ENCODE data around the gene EPHA1. TPM values are rescaled to one million over a fixed set of nuclear protein-coding genes. Genes with fewer than 3 reads are reported as not detected.

The EPHA1 gene
- total RNA-seq, 1 donor from 2014 or later = 12.5 TPM

DNA sequence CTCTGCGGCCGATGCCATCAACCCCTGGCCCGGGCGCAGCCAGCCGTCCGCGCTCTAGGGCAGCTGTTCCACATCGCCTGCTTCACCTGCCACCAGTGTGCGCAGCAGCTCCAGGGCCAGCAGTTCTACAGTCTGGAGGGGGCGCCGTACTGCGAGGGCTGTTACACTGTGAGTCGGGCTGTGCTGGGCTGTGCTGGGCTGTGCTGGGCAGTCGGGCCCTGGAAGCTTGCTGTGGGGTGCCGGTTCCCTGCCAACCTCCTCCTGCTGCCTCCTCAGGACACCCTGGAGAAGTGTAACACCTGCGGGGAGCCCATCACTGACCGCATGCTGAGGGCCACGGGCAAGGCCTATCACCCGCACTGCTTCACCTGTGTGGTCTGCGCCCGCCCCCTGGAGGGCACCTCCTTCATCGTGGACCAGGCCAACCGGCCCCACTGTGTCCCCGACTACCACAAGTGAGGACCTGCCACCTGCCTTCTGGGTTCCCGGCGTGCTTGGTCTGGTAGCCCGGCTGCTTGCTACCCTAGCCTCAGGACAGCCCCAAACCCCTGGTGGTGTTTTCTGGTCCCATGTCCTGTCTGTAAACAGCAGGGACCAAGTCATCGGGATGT is 20.1 kb downstream of the EPHA1 start:
- DNase-seq = no peak

DNA sequence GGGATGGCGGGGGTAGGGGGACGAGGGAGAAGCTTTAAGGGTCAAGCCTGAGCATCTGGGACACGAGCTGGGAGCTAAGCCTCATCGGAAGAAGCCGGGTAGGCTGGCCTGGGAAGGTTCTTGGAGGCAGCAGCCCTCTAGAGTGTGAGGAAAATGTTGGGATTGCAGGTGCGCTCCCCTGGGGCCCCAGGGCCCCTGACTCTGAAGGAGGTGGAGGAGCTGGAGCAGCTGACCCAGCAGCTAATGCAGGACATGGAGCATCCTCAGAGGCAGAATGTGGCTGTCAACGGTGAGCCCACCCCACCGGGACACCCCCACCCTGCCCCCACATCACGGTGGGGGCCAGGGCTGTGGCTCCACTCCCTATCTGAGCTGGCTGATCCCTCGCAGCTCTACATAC is 20.6 kb downstream of the EPHA1 start:
- DNase-seq = no peak

DNA sequence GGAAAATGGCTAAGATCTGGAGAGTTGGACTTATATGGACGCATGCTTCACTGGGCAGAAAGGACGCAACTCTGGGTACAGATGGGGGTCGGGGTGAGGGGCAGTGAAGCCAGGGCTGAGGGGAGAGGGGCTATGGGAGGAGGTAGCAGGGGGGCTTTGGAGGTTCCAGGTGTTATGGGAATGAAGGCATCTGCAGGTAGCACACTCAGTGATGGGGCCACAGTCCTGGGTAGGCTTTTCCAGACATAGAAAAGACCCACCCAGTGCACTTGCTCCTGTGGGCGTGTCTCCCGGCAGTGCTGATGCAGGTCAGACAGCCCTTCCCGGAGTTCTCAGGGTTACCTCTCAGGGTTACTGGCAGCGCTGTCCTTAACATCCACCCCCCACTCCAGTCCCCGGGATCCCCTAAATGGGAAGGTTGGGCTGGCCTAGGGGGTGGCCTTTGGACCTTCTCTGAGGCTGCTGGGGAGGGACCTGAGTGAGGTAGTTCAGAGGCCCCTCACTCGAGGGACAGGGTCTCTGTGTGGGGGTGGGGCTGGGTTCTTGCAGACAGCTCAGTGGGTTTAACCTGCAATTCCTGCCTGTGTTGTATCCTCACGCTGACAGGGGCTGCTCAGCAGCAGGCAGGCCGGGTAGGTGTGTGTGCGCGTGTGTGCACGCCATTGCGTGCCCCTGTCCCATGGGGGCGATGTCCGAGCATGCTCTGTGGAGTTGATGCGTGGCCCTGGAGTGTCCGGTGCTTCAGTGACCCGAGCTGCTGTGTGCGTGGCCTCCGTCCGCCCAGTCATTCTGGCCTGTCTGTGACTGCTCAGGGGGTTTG is 21.3 kb downstream of the EPHA1 start:
- no peak for DNase-seq

DNA sequence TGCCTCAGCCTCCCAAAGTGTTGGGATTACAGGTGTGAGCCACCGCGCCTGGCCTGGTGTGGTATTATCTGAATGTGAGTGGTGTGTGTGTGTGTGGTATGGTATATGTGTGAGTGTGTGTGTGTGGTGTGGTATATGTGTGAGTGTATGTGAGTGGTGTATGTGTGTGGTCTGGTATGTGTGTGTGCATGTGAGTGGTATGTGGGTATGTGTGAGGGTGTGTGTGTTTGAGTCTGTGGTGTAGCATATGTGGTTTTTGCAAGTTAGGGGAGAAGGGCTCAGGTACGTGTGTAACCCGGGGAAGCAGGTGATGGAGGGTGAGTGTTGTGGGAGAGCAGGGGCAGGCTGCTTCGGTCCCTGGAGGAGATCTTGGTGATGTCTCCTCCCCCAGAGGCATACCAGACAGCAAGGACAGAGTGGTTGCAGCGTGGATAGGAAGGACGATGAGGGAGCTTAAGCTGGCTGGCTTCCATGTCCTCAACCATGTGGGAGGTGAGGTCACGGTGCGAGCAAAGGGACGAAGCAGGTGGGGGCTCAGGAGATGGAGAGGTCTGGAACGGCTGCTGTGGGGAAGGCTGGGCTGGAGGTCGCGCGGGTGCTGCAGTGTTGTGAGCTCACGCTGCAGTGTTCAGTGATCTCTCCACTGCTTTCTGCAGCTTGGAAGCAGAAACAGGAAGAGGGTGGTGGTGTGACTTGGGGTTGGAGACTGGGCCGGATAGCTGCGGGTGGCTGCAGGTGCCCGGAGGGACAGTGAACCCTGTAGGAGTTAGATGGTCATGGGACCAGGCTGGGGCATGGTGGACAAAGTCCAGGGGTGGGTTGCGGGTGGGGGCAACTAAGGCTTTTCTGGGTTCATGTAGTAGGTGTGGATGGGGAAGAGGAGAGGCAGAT is 22.5 kb downstream of the EPHA1 start:
- peak; percentile 54 for DNase-seq

DNA sequence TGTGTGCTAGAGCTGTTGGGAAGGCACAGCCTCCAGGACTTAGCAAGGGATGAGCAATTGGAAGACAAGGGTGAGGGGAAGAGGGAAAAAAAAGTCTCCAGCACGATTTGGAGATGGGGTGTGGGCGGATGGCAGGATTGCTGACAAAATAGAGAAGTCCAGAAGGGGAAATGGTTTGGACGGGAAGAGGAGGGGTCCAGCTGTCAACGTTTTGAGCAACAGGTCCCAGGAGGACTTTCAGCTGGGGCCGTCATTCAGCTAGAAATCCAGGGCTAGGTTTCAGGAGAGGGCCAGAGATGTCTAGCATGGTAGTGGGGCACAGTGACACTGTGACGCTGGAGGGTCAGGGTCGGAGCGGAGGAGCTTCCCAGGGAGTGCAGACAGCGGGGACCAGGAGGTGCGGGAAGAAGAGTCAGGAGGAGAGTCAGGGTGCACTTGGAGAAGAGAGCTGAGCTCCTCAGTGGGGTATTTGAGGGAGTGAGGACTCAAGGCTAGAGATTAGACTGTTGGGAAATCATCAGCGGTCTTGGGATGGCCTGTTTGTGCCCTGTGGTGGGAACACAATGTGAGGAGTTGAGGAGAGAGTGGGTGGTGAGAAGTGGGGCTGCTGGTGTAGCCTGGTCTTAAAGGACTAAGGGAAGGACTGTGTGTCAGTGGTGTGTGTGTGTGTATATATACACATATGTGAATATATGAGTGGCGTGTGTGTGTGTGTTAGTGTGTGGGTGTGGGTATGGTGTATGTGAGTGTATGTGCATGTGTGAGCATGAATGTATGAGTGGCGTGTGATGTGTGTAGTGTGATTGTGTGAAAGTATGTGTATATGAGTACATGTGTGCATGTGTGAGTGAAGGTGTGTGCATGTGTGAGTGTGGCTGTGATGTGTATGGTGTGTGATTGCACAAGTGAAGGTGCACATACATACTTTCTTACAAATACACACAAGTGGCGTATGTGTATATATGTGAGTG is 23.7 kb downstream of the EPHA1 start:
- peak; percentile 83 for DNase-seq

DNA sequence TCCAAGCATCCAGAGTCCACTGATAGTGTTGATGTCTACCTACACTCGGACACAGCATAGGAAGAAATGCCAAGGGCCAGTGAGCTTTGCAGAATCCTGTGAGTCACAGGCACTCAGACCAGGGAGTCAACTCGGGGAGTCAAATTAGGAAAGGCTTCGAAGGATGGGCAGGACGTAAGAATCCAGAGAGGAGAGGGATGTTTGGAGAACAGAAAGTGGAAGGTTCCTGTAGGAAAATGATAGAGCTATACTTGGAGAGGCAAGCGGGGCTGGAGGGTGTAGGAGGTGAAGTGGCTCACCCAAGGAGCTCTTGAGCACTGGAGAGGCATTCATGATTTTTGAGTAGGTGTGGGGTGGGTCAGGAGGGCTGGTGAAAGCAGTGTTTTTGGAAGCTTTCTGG is 24.5 kb downstream of the EPHA1 start:
- no peak for DNase-seq

DNA sequence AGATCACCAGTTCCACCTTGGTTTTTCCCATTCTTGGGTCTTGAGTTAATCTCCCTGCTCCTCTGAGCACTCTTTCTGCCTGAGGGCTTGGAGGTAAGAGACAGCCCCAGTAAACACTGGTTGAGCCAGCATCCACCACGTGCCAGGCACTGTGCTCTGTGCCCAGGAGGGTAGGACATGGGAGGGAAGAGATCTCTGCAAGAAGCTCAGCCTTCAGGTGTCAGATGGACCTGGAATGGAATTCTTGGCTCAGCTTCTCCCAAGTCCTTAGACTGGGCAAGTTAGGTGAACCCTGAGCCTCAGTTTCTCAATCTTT is 25.1 kb downstream of the EPHA1 start:
- no peak for DNase-seq

DNA sequence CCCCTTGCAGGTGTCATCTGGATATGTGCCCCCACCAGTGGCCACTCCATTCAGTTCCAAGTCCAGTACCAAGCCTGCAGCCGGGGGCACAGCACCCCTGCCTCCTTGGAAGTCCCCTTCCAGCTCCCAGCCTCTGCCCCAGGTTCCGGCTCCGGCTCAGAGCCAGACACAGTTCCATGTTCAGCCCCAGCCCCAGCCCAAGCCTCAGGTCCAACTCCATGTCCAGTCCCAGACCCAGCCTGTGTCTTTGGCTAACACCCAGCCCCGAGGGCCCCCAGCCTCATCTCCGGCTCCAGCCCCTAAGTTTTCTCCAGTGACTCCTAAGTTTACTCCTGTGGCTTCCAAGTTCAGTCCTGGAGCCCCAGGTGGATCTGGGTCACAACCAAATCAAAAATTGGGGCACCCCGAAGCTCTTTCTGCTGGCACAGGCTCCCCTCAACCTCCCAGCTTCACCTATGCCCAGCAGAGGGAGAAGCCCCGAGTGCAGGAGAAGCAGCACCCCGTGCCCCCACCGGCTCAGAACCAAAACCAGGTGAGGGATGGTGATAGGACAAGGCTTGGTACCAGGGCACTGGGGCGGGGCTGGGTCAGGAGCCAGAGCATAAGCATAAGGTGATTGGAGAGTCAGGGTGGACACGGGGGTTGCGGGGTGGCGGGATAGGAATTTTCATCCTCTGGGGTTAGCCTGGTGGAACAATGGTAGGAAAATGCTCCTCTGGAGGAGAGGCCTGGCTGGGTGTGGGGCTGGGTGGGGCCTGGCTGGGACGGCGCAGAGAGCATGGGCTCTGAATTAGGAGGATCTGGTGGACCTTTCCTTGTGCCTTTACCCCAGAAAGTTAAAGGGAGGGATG is 25.6 kb downstream of the EPHA1 start:
- DNase-seq = no peak

DNA sequence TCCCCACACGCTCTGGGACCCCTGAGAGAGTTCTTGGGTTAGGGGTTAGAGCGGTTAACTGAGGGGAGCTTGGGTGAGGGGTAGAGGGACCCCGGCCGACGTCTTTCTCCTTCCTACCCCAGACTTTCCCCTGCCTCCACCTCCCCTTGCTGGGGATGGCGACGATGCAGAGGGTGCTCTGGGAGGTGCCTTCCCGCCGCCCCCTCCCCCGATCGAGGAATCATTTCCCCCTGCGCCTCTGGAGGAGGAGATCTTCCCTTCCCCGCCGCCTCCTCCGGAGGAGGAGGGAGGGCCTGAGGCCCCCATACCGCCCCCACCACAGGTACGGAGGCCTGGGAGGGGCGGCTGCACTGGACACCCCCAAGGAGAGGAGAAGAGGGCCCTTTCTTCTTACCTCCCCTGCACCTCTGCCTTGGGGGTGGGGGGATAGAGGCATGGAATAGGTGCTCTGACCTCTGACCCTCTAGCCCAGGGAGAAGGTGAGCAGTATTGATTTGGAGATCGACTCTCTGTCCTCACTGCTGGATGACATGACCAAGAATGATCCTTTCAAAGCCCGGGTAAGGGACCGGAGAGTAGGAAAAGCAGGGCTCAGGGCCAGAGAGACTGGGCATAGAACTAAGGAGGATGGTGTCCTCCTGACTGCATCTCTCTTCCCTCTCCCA is 26.4 kb downstream of the EPHA1 start:
- no peak for DNase-seq

DNA sequence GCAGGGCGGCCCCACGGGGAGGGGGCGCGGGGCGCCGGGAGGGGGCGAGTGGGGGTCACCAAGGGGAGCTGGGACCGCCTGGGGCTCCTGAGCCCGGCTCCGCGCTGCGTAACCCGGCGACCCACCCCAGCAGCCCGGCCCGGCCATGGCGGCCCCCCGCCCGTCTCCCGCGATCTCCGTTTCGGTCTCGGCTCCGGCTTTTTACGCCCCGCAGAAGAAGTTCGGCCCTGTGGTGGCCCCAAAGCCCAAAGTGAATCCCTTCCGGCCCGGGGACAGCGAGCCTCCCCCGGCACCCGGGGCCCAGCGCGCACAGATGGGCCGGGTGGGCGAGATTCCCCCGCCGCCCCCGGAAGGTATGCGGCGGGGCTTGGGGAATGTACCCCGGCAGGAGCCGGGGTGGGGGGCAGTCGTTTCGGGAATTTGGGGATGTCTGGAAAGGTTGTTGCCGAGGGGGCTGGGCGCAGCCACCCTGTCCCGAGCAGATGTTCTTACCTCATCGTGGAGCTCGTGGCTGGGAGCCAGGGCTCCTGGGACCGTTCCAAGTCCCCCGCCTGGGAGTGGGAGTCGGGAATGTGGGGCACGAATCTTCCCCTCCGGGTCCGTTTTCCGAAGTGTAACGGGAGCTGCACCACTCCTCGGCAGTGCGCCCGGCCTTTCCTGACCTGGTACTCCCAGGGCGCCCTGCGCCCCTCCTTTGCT is 27.1 kb downstream of the EPHA1 start:
- DNase-seq = peak; percentile 94

DNA sequence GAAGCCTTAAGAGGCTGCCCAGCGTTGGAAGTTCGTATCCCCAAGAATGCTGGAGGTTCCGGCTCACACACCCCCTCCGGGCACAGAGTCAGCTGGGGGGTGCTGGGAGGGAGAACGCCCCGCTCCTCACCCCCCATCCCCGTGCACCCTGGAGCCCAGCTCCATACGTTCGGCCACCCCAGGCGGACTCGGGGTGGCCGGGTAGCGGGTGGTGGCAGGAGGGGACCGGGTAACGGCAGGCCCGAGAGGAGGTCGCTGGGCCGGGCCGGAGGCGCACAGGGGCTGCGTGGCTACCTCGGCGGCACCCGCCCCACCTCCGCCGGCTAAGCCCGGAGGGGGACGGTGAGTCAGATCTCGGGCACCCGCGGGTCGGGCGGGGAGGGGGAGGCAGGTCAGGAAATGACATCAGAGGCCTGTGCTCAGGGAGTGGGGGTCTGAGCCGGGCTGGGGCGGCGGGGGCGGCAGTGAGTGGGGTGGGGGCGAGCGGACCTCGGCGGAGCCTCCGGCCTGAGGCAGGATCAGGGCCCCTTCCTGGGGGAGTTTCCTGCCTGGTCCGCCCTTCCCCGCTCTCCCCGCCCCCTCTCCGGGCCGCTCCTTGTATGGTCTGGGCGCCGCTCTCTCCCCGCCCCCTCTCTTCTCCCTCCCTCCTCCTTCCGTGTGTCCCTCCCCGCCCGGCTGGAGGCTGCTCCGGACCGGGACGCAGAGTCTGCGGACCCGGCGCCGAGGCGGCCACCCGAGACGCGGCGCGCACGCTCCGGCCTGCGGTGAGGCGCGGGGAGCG is 27.8 kb downstream of the EPHA1 start, which contains the start of gene ZYX:
TSS of gene ZYX (plus strand) at position 700 of the 781 bp plus-strand sequence. CDS start 227 bp downstream, outside the sequence.
- peak; percentile 98 for DNase-seq

DNA sequence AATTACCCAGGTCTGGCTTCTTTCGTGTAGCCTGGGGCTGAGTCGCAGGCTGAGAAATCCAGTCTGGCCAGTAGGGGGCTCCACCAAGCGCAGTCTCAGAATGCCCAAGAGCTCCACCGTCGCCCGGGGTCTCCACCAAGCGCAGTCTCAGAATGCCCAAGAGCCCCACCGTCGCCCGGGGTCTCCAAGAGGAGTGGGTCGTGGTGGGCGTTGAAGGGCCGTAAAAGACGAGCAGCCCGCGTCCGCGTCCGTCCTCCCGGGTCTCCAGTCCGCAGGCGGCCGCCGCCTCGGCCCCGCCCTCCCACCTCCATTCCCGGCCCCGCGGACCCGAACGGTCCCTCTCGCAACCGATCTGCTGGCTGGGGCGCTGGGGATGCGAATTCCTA is 28.4 kb downstream of the EPHA1 start:
- peak; percentile 97 for DNase-seq

DNA sequence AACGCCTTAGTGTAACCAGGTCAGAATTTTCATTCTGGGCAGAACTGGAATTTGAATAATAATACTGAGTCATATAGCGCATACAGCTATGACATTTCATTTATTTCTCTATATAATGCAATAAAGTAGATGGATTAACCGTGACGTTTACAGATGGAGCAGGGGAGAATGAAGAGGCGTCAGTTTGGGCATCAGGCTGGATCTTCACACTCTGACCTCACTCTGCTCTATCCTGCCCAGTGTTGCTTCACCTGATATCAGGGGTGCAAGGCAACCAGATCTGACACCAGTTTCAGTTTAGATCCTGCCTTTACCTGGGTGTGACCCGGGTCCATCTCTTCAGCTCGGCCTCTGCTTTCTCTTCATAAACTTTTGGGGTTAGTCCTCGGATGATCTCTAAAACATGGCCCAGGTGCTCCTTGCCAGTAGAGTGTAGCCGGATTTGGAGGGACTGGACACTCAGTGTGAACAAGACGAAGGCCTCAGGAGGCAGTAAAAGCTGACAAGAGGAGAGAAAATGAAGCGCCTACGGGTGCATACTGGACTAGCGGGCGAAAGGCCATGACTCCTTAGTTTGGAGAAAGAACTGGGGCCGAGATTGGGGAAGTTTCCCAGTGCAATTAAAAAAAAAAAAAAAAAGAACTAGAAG is 28.9 kb downstream of the EPHA1 start:
- no peak for DNase-seq

DNA sequence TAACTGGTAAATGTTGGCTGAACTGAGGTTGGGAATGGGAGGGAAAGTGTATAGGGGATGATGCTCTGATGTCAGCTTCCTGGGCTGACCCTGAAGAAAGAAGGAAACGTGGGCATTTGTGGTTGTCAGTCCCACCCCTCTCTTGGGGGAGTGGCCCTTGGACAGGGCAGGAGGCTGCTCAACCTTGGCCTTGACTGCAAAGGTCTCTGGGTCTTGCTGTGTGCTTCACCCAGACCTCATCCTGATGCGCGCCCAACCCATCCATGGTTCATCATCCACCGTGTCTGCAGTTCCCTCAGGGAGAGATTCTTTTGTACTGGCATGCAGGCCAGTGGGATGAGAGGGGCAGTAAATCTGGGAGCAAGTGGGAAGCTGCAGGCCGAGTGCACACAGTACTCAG is 32.3 kb downstream of the EPHA1 start:
- no peak for DNase-seq

DNA sequence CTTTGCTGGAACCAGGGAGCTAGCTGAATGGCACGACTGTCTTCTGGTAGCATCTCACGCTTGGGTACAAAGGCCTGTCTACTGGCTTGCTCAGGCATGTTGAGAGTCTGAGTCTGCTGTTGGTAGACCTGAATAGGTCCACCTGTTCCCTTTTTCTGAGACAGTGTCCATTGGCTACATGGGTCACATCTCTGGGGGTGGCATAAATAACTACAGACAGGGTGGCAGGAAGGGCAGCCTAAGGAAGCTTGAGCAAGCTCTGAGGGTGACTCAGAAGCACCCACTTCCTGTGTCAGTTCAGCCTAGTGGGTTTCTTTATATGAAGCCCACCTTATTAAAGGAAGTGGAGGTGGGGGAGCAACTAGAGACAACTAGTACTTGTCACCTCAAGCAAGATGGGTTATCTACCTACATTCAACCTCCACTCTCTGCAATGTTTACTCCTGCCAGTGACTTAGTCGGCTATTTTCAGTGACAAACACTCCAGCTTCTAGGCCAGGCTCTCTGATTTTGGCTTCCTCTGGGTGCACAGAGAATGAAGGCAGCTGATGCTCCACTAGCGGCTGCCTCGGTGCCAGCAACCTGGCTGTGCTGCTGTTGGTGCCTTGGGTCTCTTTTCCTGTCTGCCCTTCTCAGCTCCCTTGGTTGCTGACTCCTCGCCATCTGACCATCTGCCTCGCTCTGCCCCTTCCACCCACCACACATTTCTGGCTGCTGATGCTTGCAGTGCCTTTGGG is 33.2 kb downstream of the EPHA1 start:
- DNase-seq = no peak

DNA sequence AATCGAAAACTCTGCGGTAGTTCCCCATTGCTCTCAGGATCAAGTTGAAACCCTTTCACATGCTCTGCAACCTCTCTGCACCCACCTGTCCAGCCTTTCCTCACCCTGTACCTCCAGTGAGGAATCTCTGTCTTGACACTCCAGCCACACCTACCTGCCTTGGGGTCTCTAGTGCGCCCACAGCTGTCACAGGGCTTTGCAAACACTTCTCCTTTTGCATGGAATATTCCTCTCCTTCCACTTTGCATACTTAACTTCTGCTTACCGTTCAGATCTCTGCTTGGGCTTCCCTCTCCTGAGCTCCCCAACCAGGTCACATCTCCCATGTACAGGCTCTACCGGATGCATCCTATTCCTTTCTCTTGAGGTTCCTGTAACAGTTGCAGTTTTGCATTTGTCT is 34.1 kb downstream of the EPHA1 start:
- DNase-seq = no peak

DNA sequence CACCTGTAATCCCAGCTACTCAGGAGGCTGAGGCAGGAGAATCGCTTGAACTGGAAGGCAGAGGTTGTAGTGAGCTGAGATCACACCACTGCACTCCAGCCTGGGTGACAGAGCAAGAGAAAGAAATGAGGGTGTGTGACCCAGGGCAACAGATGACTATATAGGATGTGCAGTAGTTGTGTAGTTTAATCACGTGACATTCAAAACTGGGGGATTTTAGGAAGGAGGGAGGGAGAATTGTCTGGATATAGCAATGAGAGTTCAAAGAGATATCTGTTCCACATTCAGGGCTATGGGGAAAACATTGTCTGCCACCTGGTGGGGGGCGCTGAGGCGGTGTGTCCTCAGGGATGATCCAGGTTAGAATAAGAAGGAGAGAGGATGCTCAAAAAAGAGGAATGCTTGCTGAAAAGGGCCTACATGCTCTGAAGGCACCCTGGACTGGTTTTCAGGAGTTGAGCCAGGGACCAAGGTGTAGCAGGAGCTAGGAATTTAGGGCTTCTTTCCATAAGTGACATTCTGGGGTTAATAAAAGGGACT is 35.3 kb downstream of the EPHA1 start:
- DNase-seq = no peak

Measured in tongue (tissue), 2 donors.